ENCODE measurements around the gene RCVRN.

RCVRN gene

DNA sequence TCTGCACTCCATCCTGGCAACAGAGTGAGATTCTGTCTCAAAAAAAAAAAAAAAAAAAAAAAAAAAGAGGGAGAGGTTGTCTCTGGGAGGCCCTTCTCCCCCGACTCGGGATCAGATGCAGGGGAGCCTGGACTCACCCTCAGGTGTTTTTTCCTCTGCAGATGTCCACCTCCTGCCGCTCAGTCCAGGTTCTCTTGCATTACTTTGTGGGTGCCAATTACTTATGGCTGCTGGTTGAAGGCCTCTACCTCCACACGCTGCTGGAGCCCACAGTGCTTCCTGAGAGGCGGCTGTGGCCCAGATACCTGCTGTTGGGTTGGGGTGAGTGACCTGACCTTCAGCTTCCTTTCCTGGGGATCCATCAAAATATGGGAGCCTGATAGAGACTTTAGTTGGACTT is 45.3 kb downstream of the RCVRN start:
- no peak for DNase-seq (ENCODE audit: low read depth, low spot score)
- no peak overlapping the region for H3K4me3 ChIP-seq (ENCODE audit: low read length)
- no CpG with 5 or more reads among the region's 5 CpGs for WGBS (ENCODE audit: insufficient coverage, insufficient read length)

DNA sequence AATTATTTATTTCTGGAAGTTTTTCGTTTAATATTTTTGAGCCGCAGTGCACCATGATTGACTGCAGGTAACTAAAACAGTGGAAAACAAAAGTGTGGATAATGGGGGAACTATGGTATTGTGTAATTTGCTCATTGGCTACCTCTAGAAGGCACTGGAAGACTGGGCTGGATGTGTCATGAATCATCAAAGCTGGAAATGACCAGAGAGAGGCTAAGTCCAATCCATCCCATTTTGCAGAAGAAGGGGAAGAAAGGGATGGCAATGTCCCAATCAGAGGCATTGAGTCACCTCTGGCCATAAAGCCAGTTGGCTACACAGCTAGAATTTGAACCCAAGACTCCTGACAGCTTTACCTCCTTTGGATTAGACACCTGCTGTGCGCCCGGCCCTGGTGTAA is 50.0 kb downstream of the RCVRN start:
- Histone ChIP-seq H3K4me3 (ENCODE audit: low read length) (no peak overlapping the region), H3K4me1 (ENCODE audit: control insufficient read depth, insufficient read depth, low read length) (no peaks in the 10 kb centered on the region), H3K27me3 (ENCODE audit: control insufficient read depth, insufficient read depth, low read length) (no peaks in the 10 kb centered on the region), H3K9me3 (ENCODE audit: control insufficient read depth, insufficient read depth, low read length) (no peaks in the 10 kb centered on the region), H3K36me3 (ENCODE audit: control insufficient read depth, insufficient read depth, low read length) (no peaks in the 10 kb centered on the region), H3K27ac (ENCODE audit: low read length) (no peak overlapping the region)
- WGBS (ENCODE audit: insufficient coverage, insufficient read length) = no CpG with 5 or more reads among the region's 4 CpGs
- DNase-seq (ENCODE audit: low read depth, low spot score) = no peak

More for the DNA sequence above, 45.3 kb downstream of the RCVRN start:
- no peaks in the 10 kb centered on the region for H3K27me3 ChIP-seq (ENCODE audit: control insufficient read depth, insufficient read depth, low read length)
- no peaks in the 10 kb centered on the region for H3K36me3 ChIP-seq (ENCODE audit: control insufficient read depth, insufficient read depth, low read length)
- no peaks in the 10 kb centered on the region for H3K9me3 ChIP-seq (ENCODE audit: control insufficient read depth, insufficient read depth, low read length)
- no peaks in the 10 kb centered on the region for H3K4me1 ChIP-seq (ENCODE audit: control insufficient read depth, insufficient read depth, low read length)
- H3K27ac ChIP-seq (ENCODE audit: low read length) = no peak overlapping the region

DNA sequence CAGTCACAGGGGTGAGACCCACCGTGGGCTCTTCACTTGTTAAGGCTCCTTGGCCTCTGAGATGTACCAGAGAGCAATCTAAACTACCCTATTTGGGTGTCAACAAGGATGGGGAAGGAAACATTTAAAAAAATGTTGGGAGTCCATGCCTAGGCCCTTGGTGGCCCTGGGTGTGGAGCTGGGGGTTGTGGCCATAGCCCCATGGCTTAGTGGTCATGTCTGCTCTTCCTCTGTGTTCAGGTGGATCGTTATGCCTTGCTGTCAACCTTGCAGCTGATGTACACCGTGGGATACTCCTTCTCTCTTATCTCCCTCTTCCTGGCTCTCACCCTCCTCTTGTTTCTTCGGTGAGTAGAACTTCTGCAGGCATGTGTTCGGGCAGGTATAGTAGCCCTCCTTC is 50.8 kb downstream of the RCVRN start:
- H3K9me3 ChIP-seq (ENCODE audit: control insufficient read depth, insufficient read depth, low read length) = no peaks in the 10 kb centered on the region
- no peaks in the 10 kb centered on the region for H3K27me3 ChIP-seq (ENCODE audit: control insufficient read depth, insufficient read depth, low read length)
- H3K4me3 ChIP-seq (ENCODE audit: low read length) = no peak overlapping the region
- H3K36me3 ChIP-seq (ENCODE audit: control insufficient read depth, insufficient read depth, low read length) = no peaks in the 10 kb centered on the region
- no peak overlapping the region for H3K27ac ChIP-seq (ENCODE audit: low read length)
- no peaks in the 10 kb centered on the region for H3K4me1 ChIP-seq (ENCODE audit: control insufficient read depth, insufficient read depth, low read length)
- no peak for DNase-seq (ENCODE audit: low read depth, low spot score)
- WGBS (ENCODE audit: insufficient coverage, insufficient read length) = no CpG with 5 or more reads among the region's 5 CpGs

DNA sequence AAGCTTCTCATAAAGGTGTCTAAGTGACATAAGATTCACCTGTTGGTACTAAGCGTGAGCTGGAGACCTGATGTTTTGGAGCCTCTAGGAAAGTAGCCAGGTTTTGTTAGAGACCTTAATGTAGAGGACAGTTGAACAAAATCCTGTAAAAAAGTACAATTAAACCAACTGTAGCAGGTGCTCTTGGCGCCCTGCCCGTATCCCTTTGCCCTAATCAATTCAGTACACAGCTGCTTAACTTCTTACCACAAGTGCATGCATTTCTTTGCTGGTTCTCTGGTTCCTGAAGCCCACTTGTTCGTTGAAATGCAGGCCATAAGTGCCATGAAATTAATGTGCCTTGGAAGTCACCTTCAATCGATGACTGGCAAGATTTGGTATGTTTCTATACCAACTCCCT is 54.9 kb downstream of the RCVRN start:
- WGBS (ENCODE audit: insufficient coverage, insufficient read length) = no CpG with 5 or more reads among the region's 5 CpGs
- Histone ChIP-seq H3K27ac (ENCODE audit: low read length) (no peak overlapping the region), H3K36me3 (ENCODE audit: control insufficient read depth, insufficient read depth, low read length) (no peaks in the 10 kb centered on the region), H3K4me3 (ENCODE audit: low read length) (no peak overlapping the region), H3K9me3 (ENCODE audit: control insufficient read depth, insufficient read depth, low read length) (no peaks in the 10 kb centered on the region), H3K27me3 (ENCODE audit: control insufficient read depth, insufficient read depth, low read length) (no peaks in the 10 kb centered on the region), H3K4me1 (ENCODE audit: control insufficient read depth, insufficient read depth, low read length) (no peaks in the 10 kb centered on the region)
- DNase-seq (ENCODE audit: low read depth, low spot score) = no peak

All from iPS DF 6.9 (cell line).